Left lobe of liver (tissue), 1 donor: ENCODE results near the gene SMAD6. TPM values are rescaled to one million over a fixed set of nuclear protein-coding genes. Genes with fewer than 3 reads are reported as not detected.

Source experiments
- total RNA-seq: library from RNA; stranded (reverse); gene quantifications from one replicate; pipeline ENCODE4 v1.2.1, GENCODE V29; 2021
- donor health status: DM: no; HTN: yes; CAD: no.

Gene SMAD6
- total RNA-seq, 1 donor from 2014 or later, result 16.2 TPM

Other genes with a start within 250 kb of the SMAD6 start
- gene SNAPC5, start 204.5 kb upstream of the SMAD6 start, total RNA-seq, result 16.3 TPM
- 753 TPM for gene RPL4, start 197.4 kb upstream of the SMAD6 start, total RNA-seq
- 3.3 TPM for gene ZWILCH, start 196.9 kb upstream of the SMAD6 start, total RNA-seq
- gene LCTL, start 136.2 kb upstream of the SMAD6 start, total RNA-seq, result not detected